ENCODE data around the gene RNF224. TPM values are rescaled to one million over a fixed set of nuclear protein-coding genes. Genes with fewer than 3 reads are reported as not detected.

RNF224 gene
- polyA plus RNA-seq, 1 of the 3 experiments (the other 2 are of a cell fraction): 0.03 TPM

DNA sequence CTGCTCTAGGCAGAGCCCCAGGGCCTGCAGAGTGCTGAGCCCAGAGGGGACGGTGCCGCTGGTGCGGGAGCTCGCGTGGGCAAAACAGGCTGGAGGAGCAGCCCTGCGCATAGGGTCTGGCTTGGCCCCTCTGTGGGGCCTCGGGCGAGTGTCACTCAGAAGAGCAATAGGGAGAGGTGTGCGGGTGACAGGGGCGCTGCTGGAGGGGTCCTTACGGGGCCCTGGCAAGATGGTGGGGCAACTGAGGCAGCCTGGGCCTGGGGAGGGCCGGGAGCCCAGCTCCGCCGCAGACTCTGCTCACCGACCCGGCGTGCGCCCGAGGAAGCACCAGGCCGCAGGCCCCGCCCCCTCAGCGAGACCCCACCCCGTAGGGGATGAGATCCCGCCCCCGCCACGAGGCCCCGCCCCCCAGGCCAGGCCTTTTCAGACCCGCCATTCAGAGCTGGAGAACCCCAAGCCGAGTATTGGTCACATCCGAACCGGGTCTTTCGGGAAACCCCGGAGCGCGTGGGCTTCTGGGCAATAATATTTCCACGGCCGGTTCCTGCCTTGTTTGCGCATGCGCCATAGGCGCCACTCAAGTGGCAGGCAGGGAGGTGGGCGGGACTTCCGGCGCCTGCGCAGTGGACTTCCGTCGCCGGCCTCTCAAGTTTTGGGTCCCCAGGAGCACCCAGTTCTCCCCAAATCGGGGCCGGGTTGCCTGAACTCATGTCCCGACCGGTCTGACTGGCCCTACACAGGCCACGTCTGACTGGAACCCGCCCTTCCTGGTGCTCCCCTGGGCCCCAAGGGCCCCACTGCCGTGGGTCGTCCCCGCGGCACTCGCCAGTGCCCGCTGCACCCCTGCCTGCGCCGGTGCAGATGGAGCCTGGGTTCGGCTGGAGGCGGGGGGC lies 4.0 kb upstream of the RNF224 start (continued):
- peak; percentile 62 for TF ChIP-seq PBX3 (IDR thresholded peaks at IDR 0.05)
- TF ChIP-seq MAX (IDR thresholded peaks at IDR 0.05; ENCODE audit: low read depth): peak; percentile 54; the same call in 1 of the 2 replicates
- no peak; the same call in 1 of the 2 replicates for TF ChIP-seq MXI1 (IDR thresholded peaks at IDR 0.05; ENCODE audit: low read depth, low read length)
- peak; percentile 35; the same call in 1 of the 2 replicates for TF ChIP-seq JUND (IDR thresholded peaks at IDR 0.05)
- TF ChIP-seq RFX5 (IDR thresholded peaks at IDR 0.05; ENCODE audit: low read length): no peak; the same call in 1 of the 2 replicates
- TF ChIP-seq IRF3 (IDR thresholded peaks at IDR 0.05; ENCODE audit: low read depth, low read length): no peak
- TF ChIP-seq CHD2 (IDR thresholded peaks at IDR 0.05; ENCODE audit: low read length, partially characterized antibody): peak; percentile 79
- TF ChIP-seq ZBTB33 (IDR thresholded peaks at IDR 0.05; ENCODE audit: borderline replicate concordance, low read depth): no peak

DNA sequence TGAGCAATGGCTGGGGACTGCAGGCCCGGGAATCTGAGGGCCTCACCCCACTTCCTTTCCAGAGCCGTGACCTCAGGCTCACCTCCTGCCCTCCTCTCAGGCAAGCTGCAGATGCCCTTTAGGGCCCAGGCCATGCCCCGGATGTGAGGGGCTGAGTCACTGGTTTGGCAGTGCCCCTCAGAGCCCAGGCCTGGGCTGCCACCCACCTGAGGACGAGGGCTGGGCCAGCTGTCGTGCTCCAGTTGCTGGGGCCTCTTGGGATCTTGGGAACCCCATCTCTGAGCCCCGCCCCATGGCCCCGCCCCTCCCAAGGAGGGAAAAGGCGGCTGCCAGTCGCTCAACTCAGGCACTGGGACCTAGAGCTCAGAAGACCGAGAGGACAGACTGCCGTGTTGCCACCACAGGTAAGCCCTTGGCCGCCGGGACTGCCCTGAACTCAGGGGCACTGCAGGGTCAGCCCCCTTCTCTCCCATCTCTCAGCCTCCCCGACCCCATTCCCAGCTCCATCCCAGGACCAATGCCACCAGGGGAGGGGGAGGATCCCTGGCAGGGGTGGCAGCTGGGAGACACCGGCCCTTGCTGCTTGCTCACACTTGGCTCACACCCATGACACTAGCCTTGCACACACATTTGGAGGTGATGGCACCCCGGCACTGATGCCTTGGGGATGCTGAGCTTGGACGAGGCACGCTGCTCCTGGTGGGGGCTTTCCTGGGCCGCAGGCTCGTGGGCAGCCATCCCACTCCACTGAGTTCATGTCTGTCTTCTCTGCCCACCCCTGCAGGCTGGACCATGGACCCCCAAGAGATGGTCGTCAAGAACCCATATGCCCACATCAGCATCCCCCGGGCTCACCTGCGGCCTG lies 2.2 kb upstream of the RNF224 start, which contains the start of gene CYSRT1:
Gene CYSRT1 (plus strand): TSS at position 345 of the 865 bp plus-strand sequence. CDS start 448 bp downstream, at position 793.
- 0 out of 2 replicates have a peak within 1 kb of the TSS, but pooled peaks have one; percentile 91 for H2AFZ ChIP-seq (ENCODE audit: low read depth)
- no peak for DNase-seq
- peak within 1 kb of the TSS; percentile 75 to 86; a peak in 2 of 4 replicates for H3K27ac ChIP-seq (ENCODE audit: low read depth in 2 of 2, low read length in 1 of 2)
- 51% methylated on average over 15 of the region's 23 CpGs for WGBS (ENCODE audit: low lambda C conversion rate)
- no peaks in the 10 kb centered on the region for H3K27me3 ChIP-seq (ENCODE audit: insufficient read depth)
- H3K4me3 ChIP-seq (ENCODE audit: low read depth in 2 of 2, low read length in 1 of 2): peak within 1 kb of the TSS; percentile 69 to 92
- H3K9me3 ChIP-seq: no peaks in the 10 kb centered on the region
- TF ChIP-seq RAD21 (IDR thresholded peaks at IDR 0.05; ENCODE audit: low read length): no peak
- H3K9me2 ChIP-seq: no peaks in the 10 kb centered on the region
- peak within 1 kb of the TSS; percentile 99 for H3K4me2 ChIP-seq
- CTCF ChIA-PET: interaction anchor here (0.6 to 7.7 kb wide), 10 partner anchors 9 to 196 kb away, joined by 3 to 95 read pairs (median 5); partner anchors contain the start of genes ANAPC2, NPDC1, SAPCD2 and SSNA1
- H3K79me2 ChIP-seq (ENCODE audit: insufficient read depth): no peaks in the 10 kb centered on the region
- POLR2A ChIA-PET: interaction anchor here (3.4 kb wide), 1 partner anchor 16 kb away, joined by 18 read pairs; the partner anchor contains the start of gene TUBB4B
- H4K20me1 ChIP-seq (ENCODE audit: insufficient read depth): no peaks in the 10 kb centered on the region
- H3F3A ChIP-seq (replicated peaks; ENCODE audit: insufficient read depth): peaks cover 16% of the 10 kb centered on the region
- H3K4me1 ChIP-seq (ENCODE audit: control insufficient read depth in 1 of 2, insufficient read depth in 2 of 2, low read depth in 1 of 2, low read length in 1 of 2): peaks cover 0 to 54% of the 10 kb centered on the region in 2 experiments; a peak in 1 of 4 replicates
- peak within 1 kb of the TSS; percentile 82 for H3K9ac ChIP-seq
- no peaks in the 10 kb centered on the region for H3K36me3 ChIP-seq (replicated peaks in 1 of 2; ENCODE audit: control insufficient read depth in 1 of 2, insufficient read depth in 2 of 2, low read length in 1 of 2)

All from SK-N-SH (cell line).